HEK293 (cell line): ENCODE measurements around the gene VPS11.

Experiments
- CTCF ChIA-PET: fragments of 350-600 bp; formaldehyde crosslinking; extraction: SDS; loops from one replicate; lab custom pipeline; 2021; ENCODE audit warnings: antibody characterized with exemption; lab: Yijun Ruan, JAX
- POLR2A ChIA-PET: fragments of 300-600 bp; formaldehyde crosslinking; extraction: SDS; loops from one replicate; lab custom pipeline; 2020; ENCODE audit warnings: antibody characterized with exemption, inconsistent platforms; lab: Yijun Ruan, JAX
- H3K27ac ChIP-seq: fragments of 200-500 bp; sonication (Bioruptor generic); 2 replicates; pipeline ENCODE4 v1.5.1; 2014; ENCODE audit warnings: low read depth, low read length, control low read depth, inconsistent platforms; ENCODE audit errors: extremely low read depth
- H3K36me3 ChIP-seq, 2 experiments: fragments of 200-500 bp in 1 of 2; sonication (Bioruptor generic) in 1 of 2; 1 replicate in 1 of 2; 2 replicates in 1 of 2; pipeline ENCODE4 v1.5.1; 2014 to 2017; ENCODE audit warnings: inconsistent platforms in 2 of 2, low read length in 2 of 2; ENCODE audit not compliant: control insufficient read depth in 2 of 2, insufficient read depth in 1 of 2
- H3K4me1 ChIP-seq: fragments of 200-500 bp; sonication (Bioruptor generic); 2 replicates; pipeline ENCODE4 v1.5.1; 2014; ENCODE audit warnings: mild to moderate bottlenecking, low read length, inconsistent platforms; ENCODE audit not compliant: control insufficient read depth, insufficient read depth
- H3K4me3 ChIP-seq: 2 replicates; pipeline ENCODE4 v1.5.1; 2011; ENCODE audit warnings: low read depth, mild to moderate bottlenecking, control low read depth, low read length, moderate library complexity
- H3K9me3 ChIP-seq: fragments of 200-500 bp; sonication (Bioruptor generic); 2 replicates; pipeline ENCODE4 v1.5.1; 2014; ENCODE audit warnings: low read depth, low read length, inconsistent platforms; ENCODE audit not compliant: control insufficient read depth, insufficient read depth
- GLI2 ChIP-seq: fragments of 450-650 bp; formaldehyde crosslinking; IDR thresholded peaks from 2 replicates; pipeline ENCODE4; 2017; ENCODE audit warnings: missing biosample characterization, missing genetic modification characterization, low read depth, borderline replicate concordance
- GLIS2 ChIP-seq: fragments of 450-650 bp; formaldehyde crosslinking; IDR thresholded peaks from 2 replicates; pipeline ENCODE4 v1.5.1; 2016; ENCODE audit warnings: missing biosample characterization, missing genetic modification characterization
- KLF10 ChIP-seq: fragments of 450-650 bp; IDR thresholded peaks from 2 replicates; pipeline ENCODE4 v1.5.1; 2018; ENCODE audit warnings: missing biosample characterization, mild to moderate bottlenecking, missing genetic modification characterization
- PBX3 ChIP-seq: sonication (generic); formaldehyde crosslinking; IDR thresholded peaks from 2 replicates; pipeline ENCODE4 v1.8.1; 2022; ENCODE audit warnings: mild to moderate bottlenecking, moderate library complexity, missing genetic modification reagents
- PRDM10 ChIP-seq: fragments of 450-650 bp; formaldehyde crosslinking; IDR thresholded peaks from 2 replicates; pipeline ENCODE4 v1.5.1; 2016; ENCODE audit warnings: missing biosample characterization, missing genetic modification characterization
- ZBTB48 ChIP-seq: fragments of 450-650 bp; formaldehyde crosslinking; IDR thresholded peaks from 2 replicates; pipeline ENCODE4 v1.5.1; 2016; ENCODE audit warnings: missing biosample characterization, missing genetic modification characterization
- ZNF146 ChIP-seq: fragments of 450-650 bp; formaldehyde crosslinking; IDR thresholded peaks from 2 replicates; pipeline ENCODE4 v1.5.1; 2016; ENCODE audit warnings: missing biosample characterization, missing genetic modification characterization
- ZNF174 ChIP-seq: fragments of 450-650 bp; formaldehyde crosslinking; IDR thresholded peaks from 2 replicates; pipeline ENCODE4 v1.5.0; 2017; ENCODE audit warnings: missing biosample characterization, mild to moderate bottlenecking, missing genetic modification characterization
- ZNF211 ChIP-seq: fragments of 450-650 bp; formaldehyde crosslinking; IDR thresholded peaks from 2 replicates; pipeline ENCODE4 v1.5.1; 2016; ENCODE audit warnings: low read depth, missing biosample characterization, missing genetic modification characterization
- ZNF274 ChIP-seq, 2 experiments: fragments of 200-500 bp in 1 of 2; fragments of 450-650 bp in 1 of 2; sonication (Bioruptor generic) in 1 of 2; formaldehyde crosslinking in 1 of 2; IDR thresholded peaks; 2 replicates each; pipeline versions ENCODE4 v1.5.1 to v1.6.1; 2014 to 2016; ENCODE audit warnings: borderline replicate concordance in 1 of 2, inconsistent platforms in 1 of 2, low read length in 1 of 2, missing biosample characterization in 1 of 2, missing genetic modification characterization in 1 of 2
- ZNF335 ChIP-seq: fragments of 450-650 bp; formaldehyde crosslinking; conservative IDR thresholded peaks from 2 replicates; pipeline ENCODE4 v1.5.1; 2016; ENCODE audit warnings: missing biosample characterization, missing genetic modification characterization
- ZNF423 ChIP-seq: fragments of 450-650 bp; formaldehyde crosslinking; IDR thresholded peaks from 2 replicates; pipeline ENCODE4 v1.5.1; 2016; ENCODE audit warnings: missing biosample characterization, missing genetic modification characterization
- ZNF473 ChIP-seq: fragments of 450-650 bp; formaldehyde crosslinking; IDR thresholded peaks from 2 replicates; pipeline ENCODE4 v1.5.1; 2017; ENCODE audit warnings: missing biosample characterization, missing genetic modification characterization
- ZNF48 ChIP-seq: fragments of 450-650 bp; formaldehyde crosslinking; IDR thresholded peaks from 2 replicates; pipeline ENCODE4 v1.5.1; 2016; ENCODE audit warnings: missing biosample characterization, missing genetic modification characterization
- ZNF654 ChIP-seq: fragments of 450-650 bp; formaldehyde crosslinking; IDR thresholded peaks from 2 replicates; pipeline ENCODE4 v1.5.1; 2016; ENCODE audit warnings: low read depth, missing biosample characterization, missing genetic modification characterization
- ZNF777 ChIP-seq: fragments of 450-650 bp; formaldehyde crosslinking; IDR thresholded peaks from 2 replicates; pipeline ENCODE4 v1.5.1; 2017; ENCODE audit warnings: missing biosample characterization, missing genetic modification characterization, borderline replicate concordance
- ZNF791 ChIP-seq: fragments of 450-650 bp; formaldehyde crosslinking; IDR thresholded peaks from 2 replicates; pipeline ENCODE4 v1.5.1; 2016; ENCODE audit warnings: missing biosample characterization, missing genetic modification characterization
- ZSCAN16 ChIP-seq: fragments of 450-650 bp; formaldehyde crosslinking; IDR thresholded peaks from 2 replicates; pipeline ENCODE4 v1.5.1; 2016; ENCODE audit warnings: missing biosample characterization, missing genetic modification characterization
- ZXDB ChIP-seq: fragments of 450-650 bp; formaldehyde crosslinking; IDR thresholded peaks from 2 replicates; pipeline ENCODE4 v1.5.1; 2016; ENCODE audit warnings: missing biosample characterization, missing genetic modification characterization

Gene VPS11

GRCh38 chr11:119116601-119117000, 49.0 kb downstream of the VPS11 start:
- CTCF ChIA-PET, result no interaction called here
- POLR2A ChIA-PET, result interaction anchor here (0.6 kb wide), 1 partner anchor 28 kb away, joined by 4 read pairs; no protein-coding TSS in a partner anchor
- H3K9me3 ChIP-seq, result no peaks in the 10 kb centered on the region
- H3K4me1 ChIP-seq, result no peaks in the 10 kb centered on the region
- TF ChIP-seq ZNF146 (tag by site-specific recombination) (no peak), GLI2 (no peak), ZNF791 (tag by site-specific recombination) (no peak), PRDM10 (tag by site-specific recombination) (no peak), KLF10 (tag by site-specific recombination) (no peak), ZNF654 (tag by site-specific recombination) (no peak), PBX3 (no peak), ZNF174 (no peak), ZNF211 (tag by site-specific recombination) (no peak), ZNF473 (no peak), GLIS2 (tag by site-specific recombination) (no peak), ZSCAN16 (tag by site-specific recombination) (no peak), ZNF777 (tag by site-specific recombination) (no peak), ZXDB (no peak), ZNF274 (IDR thresholded peaks at IDR 0.05; ENCODE audit: low read length) (no peak), ZNF274 (tag by site-specific recombination; IDR thresholded peaks at IDR 0.05; ENCODE audit: borderline replicate concordance) (no peak), ZNF48 (no peak)
- peaks cover 0 to 55% of the 10 kb centered on the region in 2 experiments; a peak in 1 of 3 replicates for H3K36me3 ChIP-seq
- no peak overlapping the region for H3K27ac ChIP-seq
- no peak overlapping the region for H3K4me3 ChIP-seq

GRCh38 chr11:119117004-119117706, 49.5 kb downstream of the VPS11 start:
- ChIA-PET POLR2A (interaction anchor here (0.6 kb wide), 1 partner anchor 28 kb away, joined by 4 read pairs; no protein-coding TSS in a partner anchor), CTCF (no interaction called here)
- Histone ChIP-seq H3K4me3 (no peak overlapping the region), H3K4me1 (no peaks in the 10 kb centered on the region; the same call in 1 of the 2 replicates), H3K36me3 (peaks cover 0 to 50% of the 10 kb centered on the region in 2 experiments; a peak in 1 of 3 replicates), H3K27ac (no peak overlapping the region), H3K9me3 (no peaks in the 10 kb centered on the region)
- no peak for TF ChIP-seq ZBTB48
- TF ChIP-seq, all 188 proteins: peak for 0

GRCh38 chr11:119118227-119118626, 50.6 kb downstream of the VPS11 start:
- no peak for TF ChIP-seq ZNF423 (tag by site-specific recombination)
- TF ChIP-seq ZNF335 (tag by site-specific recombination), result no peak
- peak; percentile 95 for TF ChIP-seq ZNF146 (tag by site-specific recombination)
- Histone ChIP-seq H3K36me3 (peaks cover 0 to 40% of the 10 kb centered on the region in 2 experiments; a peak in 1 of 3 replicates), H3K27ac (no peak overlapping the region), H3K4me1 (peaks cover 4% of the 10 kb centered on the region; the same call in 1 of the 2 replicates), H3K4me3 (no peak overlapping the region), H3K9me3 (no peaks in the 10 kb centered on the region)
- CTCF ChIA-PET, result interaction anchor here (1.0 kb wide), 1 partner anchor 78 kb away, joined by 3 read pairs; no protein-coding TSS in a partner anchor
- POLR2A ChIA-PET, result interaction anchor here (1.0 kb wide), 1 partner anchor 23 kb away, joined by 4 read pairs; a partner anchor contains a TSS
